Measurements from ENCODE around the gene EEF1AKMT2.

- TF ChIP-seq FOXM1 (IDR thresholded peaks at IDR 0.05; ENCODE audit: borderline replicate concordance), result no peak
- TF ChIP-seq FOXA1 (IDR thresholded peaks at IDR 0.05), result no peak
- TF ChIP-seq SUZ12 (IDR thresholded peaks at IDR 0.05), result no peak
- no peak for TF ChIP-seq BHLHE40 (IDR thresholded peaks at IDR 0.05; ENCODE audit: borderline replicate concordance)
- TF ChIP-seq ARNT (IDR thresholded peaks at IDR 0.05), result no peak
- TF ChIP-seq ELF4 (IDR thresholded peaks at IDR 0.05), result no peak
- no peak for TF ChIP-seq FOXK2 (IDR thresholded peaks at IDR 0.05)
- no peak for TF ChIP-seq LEF1 (IDR thresholded peaks at IDR 0.05; ENCODE audit: borderline replicate concordance)
- no peak for TF ChIP-seq PKNOX1 (IDR thresholded peaks at IDR 0.05)
- TF ChIP-seq SP1 (IDR thresholded peaks at IDR 0.05), result no peak
- TF ChIP-seq CTBP1 (IDR thresholded peaks at IDR 0.05; ENCODE audit: borderline replicate concordance), result no peak
These were observed 53.2 kb downstream of the EEF1AKMT2 start for GRCh38 chr10:124738441-124738840.

All from HEK293T (cell line).